Panc1 (cell line): Measurements from ENCODE around the gene POLR3A.
A peak's percentile ranks its signal among the peaks of the same experiment; 100 is the strongest.

Source experiments
- POLR2AphosphoS5 ChIP-seq: IDR thresholded peaks from 2 replicates; pipeline ENCODE4 v1.6.1; 2012; ENCODE audit warnings: mild to moderate bottlenecking, low read depth, low read length, moderate library complexity
- SIN3A ChIP-seq: IDR thresholded peaks from 2 replicates; pipeline ENCODE4 v1.6.1; 2012; ENCODE audit warnings: low read depth, mild to moderate bottlenecking, low read length, moderate library complexity, borderline replicate concordance; ENCODE audit not compliant: insufficient read depth
- TF ChIP-seq, protein P1 (sequence below): fragments of 450-650 bp; IDR thresholded peaks from 2 replicates; pipeline ENCODE4 v1.5.1; 2017; ENCODE audit warnings: mild to moderate bottlenecking

DNA sequence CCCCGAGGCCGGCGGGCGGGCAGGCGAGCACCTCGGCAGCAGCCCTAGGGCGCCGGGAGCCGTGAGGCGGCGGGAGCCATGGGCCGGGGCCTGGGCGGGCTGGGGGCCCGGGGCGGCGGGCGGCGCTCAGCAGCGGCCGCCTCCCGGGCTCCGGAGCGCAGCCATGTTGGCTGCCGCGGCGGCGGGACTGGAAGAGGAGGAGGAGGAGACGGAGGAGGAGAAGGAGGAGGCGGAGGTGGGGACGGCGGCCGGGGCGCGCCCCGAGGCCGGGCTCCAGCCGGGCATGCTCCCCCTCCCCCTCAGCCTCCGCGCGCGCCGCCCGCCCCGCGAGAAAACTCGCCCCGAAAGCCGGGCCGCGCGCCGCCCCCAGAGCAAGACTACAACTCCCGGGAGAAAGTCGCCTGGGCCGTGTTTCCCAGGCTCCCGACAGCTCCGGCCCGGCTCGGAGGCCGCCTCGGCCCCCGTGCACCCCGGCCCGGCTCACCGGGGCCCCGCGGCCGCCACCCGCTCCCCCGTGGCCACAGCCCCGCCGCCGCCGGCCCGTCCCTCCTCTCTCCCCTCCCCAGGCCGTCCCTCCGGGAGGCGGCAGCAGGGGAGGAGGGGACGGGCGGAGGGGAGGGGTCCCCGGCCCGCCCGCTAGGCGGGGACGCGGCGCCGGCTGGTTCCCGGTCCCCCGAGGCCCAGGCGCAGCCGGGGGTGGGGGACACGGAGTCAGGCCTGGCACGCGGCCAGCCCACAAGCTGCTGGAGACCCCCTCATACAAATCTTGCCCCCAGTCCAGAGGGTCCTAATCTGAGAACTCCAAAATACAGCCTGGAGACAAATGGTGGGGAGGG is 102.5 kb downstream of the POLR3A start, which contains the start of gene DLG5:
- TF ChIP-seq, protein P1, sequence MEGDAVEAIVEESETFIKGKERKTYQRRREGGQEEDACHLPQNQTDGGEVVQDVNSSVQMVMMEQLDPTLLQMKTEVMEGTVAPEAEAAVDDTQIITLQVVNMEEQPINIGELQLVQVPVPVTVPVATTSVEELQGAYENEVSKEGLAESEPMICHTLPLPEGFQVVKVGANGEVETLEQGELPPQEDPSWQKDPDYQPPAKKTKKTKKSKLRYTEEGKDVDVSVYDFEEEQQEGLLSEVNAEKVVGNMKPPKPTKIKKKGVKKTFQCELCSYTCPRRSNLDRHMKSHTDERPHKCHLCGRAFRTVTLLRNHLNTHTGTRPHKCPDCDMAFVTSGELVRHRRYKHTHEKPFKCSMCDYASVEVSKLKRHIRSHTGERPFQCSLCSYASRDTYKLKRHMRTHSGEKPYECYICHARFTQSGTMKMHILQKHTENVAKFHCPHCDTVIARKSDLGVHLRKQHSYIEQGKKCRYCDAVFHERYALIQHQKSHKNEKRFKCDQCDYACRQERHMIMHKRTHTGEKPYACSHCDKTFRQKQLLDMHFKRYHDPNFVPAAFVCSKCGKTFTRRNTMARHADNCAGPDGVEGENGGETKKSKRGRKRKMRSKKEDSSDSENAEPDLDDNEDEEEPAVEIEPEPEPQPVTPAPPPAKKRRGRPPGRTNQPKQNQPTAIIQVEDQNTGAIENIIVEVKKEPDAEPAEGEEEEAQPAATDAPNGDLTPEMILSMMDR, result no peak; the same call in 1 of the 2 replicates
- no peak for TF ChIP-seq SIN3A
- peak; percentile 43; the same call in 1 of the 2 replicates for TF ChIP-seq POLR2AphosphoS5
